Esophagus squamous epithelium (tissue), 5 donors: ENCODE data around the gene PLIN5. TPM values are rescaled to one million over a fixed set of nuclear protein-coding genes. Genes with fewer than 3 reads are reported as not detected.
A peak's percentile ranks its signal among the peaks of the same experiment; 100 is the strongest.
"Not testable (repeated sequence)": the region's sequence is repeated elsewhere in the genome, so short reads cannot be mapped to it uniquely, and the experiment has no call there.

Experiments
- DNase-seq: peaks from one replicate; lab custom pipeline; 2025; lab: John Stamatoyannopoulos, UW
- H3K27ac ChIP-seq, 4 donors: fragments of 200-600 bp; sonication (generic); one replicate each; pipeline ENCODE4 v1.5.1; 2016 to 2019; ENCODE audit warnings: mild to moderate bottlenecking in 1 of 4
- H3K27me3 ChIP-seq, 4 donors: fragments of 200-600 bp; sonication (generic); 1 replicate in 3 of 4; 2 replicates in 1 of 4; pipeline versions ENCODE4 v1.5.1 to v1.6.0; 2017 to 2021; ENCODE audit warnings: antibody characterized with exemption in 1 of 4
- H3K36me3 ChIP-seq, 3 donors: fragments of 200-600 bp; sonication (generic); one replicate each; pipeline ENCODE4 v1.5.1; 2016 to 2019
- H3K4me1 ChIP-seq, 3 donors: fragments of 200-600 bp; sonication (generic); one replicate each; pipeline ENCODE4 v1.5.1; 2017 to 2019
- H3K4me3 ChIP-seq, 4 donors: fragments of 200-600 bp; sonication (generic); 1 replicate in 3 of 4; 2 replicates in 1 of 4; pipeline ENCODE4 v1.5.1; 2016 to 2019; ENCODE audit warnings: mild to moderate bottlenecking in 2 of 4, moderate library complexity in 1 of 4
- H3K9me3 ChIP-seq, 3 donors: fragments of 200-600 bp; sonication (generic); one replicate each; pipeline ENCODE4 v1.5.1; 2016 to 2019
- CTCF ChIP-seq, 6 experiments: fragments of 450-650 bp in 4 of 6; fragments of 200-600 bp in 2 of 6; sonication (generic) in 2 of 6; IDR thresholded peaks; one replicate each; pipeline ENCODE4 v1.5.1; 2016 to 2019; ENCODE audit warnings: antibody characterized with exemption in 6 of 6, mild to moderate bottlenecking in 4 of 6, moderate library complexity in 4 of 6
- POLR2A ChIP-seq, 4 donors: fragments of 450-650 bp; IDR thresholded peaks; one replicate each; pipeline ENCODE4 v1.6.1; 2017; ENCODE audit warnings: antibody characterized with exemption in 4 of 4, mild to moderate bottlenecking in 4 of 4, moderate library complexity in 3 of 4
- WGBS, 2 donors: methylation state at CpG; one replicate each; pipeline ENCODE4 v1.1.5; 2018; 5-methylcytosine and 5-hydroxymethylcytosine counted together
- intact Hi-C: fragments of 100-400 bp; cut with DNase I; formaldehyde crosslinking; loops from one replicate; pipeline ENCODE4 v1.15.0; 2022
- total RNA-seq, 4 donors: library from RNA; depleted of rRNA; stranded (reverse); fragments of >200 nt; gene quantifications; one replicate each; pipeline ENCODE4 v1.1.0, GENCODE V29; 2016
- donor health status: DM: yes; HTN: yes; CAD: no.

The PLIN5 gene
- total RNA-seq, 4 donors from 2014 or later = 1.9 to 12.9 (median 5.2) TPM

- no peak for TF ChIP-seq POLR2A (IDR thresholded peaks at IDR 0.05)
- Histone ChIP-seq H3K36me3 (no peaks in the 10 kb centered on the region), H3K27me3 (peaks cover 0 to 2% (median 0%) of the 10 kb centered on the region in 4 donors), H3K4me1 (peaks cover 3 to 6% (median 4%) of the 10 kb centered on the region in 3 donors), H3K27ac (no peak overlapping the region), H3K4me3 (no peak overlapping the region), H3K9me3 (no peaks in the 10 kb centered on the region)
- DNase-seq = no peak
- WGBS, 2 donors = 59 to 68% methylated on average over 5 to 11 of the region's 14 CpGs
- intact Hi-C loops = no loop called here
These were observed 5.0 kb downstream of the PLIN5 start for GRCh38 chr19:4529924-4530522.

GRCh38 chr19:4528843-4529242, 6.2 kb downstream of the PLIN5 start:
- intact Hi-C loops = no loop called here
- WGBS, 2 donors = 73 to 89% methylated on average over 10 to 15 of the region's 15 CpGs

GRCh38 chr19:4527377-4527776, 7.6 kb downstream of the PLIN5 start:
- H3K27ac ChIP-seq, H3K4me3 ChIP-seq, H3K27me3 ChIP-seq, H3K9me3 ChIP-seq, H3K36me3 ChIP-seq, H3K4me1 ChIP-seq, DNase-seq, intact Hi-C loops: not testable (repeated sequence)
- 83 to 86% methylated on average over 6 to 8 of the region's 8 CpGs for WGBS, 2 donors

More at GRCh38 chr19:4528843-4529242, 6.2 kb downstream of the PLIN5 start:
- TF ChIP-seq POLR2A (IDR thresholded peaks at IDR 0.05) (no peak), CTCF (IDR thresholded peaks at IDR 0.05) (no peak)
- Histone ChIP-seq H3K36me3 (no peaks in the 10 kb centered on the region), H3K4me1 (no peaks in the 10 kb centered on the region), H3K27ac (no peak overlapping the region), H3K4me3 (no peak overlapping the region), H3K9me3 (no peaks in the 10 kb centered on the region), H3K27me3 (no peaks in the 10 kb centered on the region)
- no peak for DNase-seq

DNA sequence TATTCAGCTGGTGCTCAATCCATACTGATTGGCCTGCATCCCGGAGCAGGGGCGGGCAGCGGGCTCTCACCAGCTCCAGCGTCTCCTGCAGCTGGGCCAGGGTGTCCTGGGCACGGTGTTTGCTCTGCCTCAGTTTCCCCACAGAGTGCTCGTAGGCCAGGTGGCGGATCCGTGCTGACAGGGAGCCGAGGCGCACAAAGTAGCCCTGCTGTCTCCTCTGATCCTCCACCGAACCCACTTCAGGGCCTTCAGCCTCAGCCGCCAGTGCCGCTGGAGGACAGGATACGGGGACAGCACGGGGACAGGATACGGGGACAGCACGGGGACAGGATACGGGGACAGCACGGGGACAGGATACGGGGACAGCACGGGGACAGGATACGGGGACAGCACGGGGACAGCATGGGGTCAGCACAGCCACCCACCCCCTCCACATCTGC, 9.4 kb downstream of the PLIN5 start:
- Histone ChIP-seq H3K27me3 (no peaks in the 10 kb centered on the region), H3K9me3 (no peaks in the 10 kb centered on the region), H3K4me1 (no peaks in the 10 kb centered on the region), H3K4me3 (no peak overlapping the region), H3K27ac (no peak overlapping the region), H3K36me3 (no peaks in the 10 kb centered on the region)
- no peak for DNase-seq
- no peak for TF ChIP-seq POLR2A (IDR thresholded peaks at IDR 0.05)
- TF ChIP-seq CTCF (IDR thresholded peaks at IDR 0.05) = no peak
- intact Hi-C loops = no loop called here
- WGBS, 2 donors = 40 to 61% methylated on average over 6 to 9 of the region's 23 CpGs

- H3K4me3 ChIP-seq = no peak overlapping the region
- peak; percentile 31 to 70 (median 52) for TF ChIP-seq CTCF (IDR thresholded peaks at IDR 0.05)
- TF ChIP-seq POLR2A (IDR thresholded peaks at IDR 0.05) = no peak
- H3K27ac ChIP-seq = no peak overlapping the region
- intact Hi-C loops = no loop called here
- H3K27me3 ChIP-seq = no peaks in the 10 kb centered on the region
- H3K9me3 ChIP-seq = no peaks in the 10 kb centered on the region
- peaks cover under 1 to 2% (median 2%) of the 10 kb centered on the region in 3 donors for H3K4me1 ChIP-seq
- no peak for DNase-seq
- H3K36me3 ChIP-seq = no peaks in the 10 kb centered on the region
- 60 to 72% methylated on average over 7 to 12 of the region's 23 CpGs for WGBS, 2 donors
These were observed 10.0 kb downstream of the PLIN5 start for GRCh38 chr19:4524808-4525562.
